ENCODE results near the gene KLF16. TPM values are rescaled to one million over a fixed set of nuclear protein-coding genes. Genes with fewer than 3 reads are reported as not detected.

KLF16 gene
- total RNA-seq, 1 experiment from 2014 or later: 64.0 TPM

GRCh38 chr19:1859331-1859781, 4.0 kb downstream of the KLF16 start (continued):
- no peak for TF ChIP-seq ZMAT4 (CRISPR knock-in tag; IDR thresholded peaks at IDR 0.05)

DNA sequence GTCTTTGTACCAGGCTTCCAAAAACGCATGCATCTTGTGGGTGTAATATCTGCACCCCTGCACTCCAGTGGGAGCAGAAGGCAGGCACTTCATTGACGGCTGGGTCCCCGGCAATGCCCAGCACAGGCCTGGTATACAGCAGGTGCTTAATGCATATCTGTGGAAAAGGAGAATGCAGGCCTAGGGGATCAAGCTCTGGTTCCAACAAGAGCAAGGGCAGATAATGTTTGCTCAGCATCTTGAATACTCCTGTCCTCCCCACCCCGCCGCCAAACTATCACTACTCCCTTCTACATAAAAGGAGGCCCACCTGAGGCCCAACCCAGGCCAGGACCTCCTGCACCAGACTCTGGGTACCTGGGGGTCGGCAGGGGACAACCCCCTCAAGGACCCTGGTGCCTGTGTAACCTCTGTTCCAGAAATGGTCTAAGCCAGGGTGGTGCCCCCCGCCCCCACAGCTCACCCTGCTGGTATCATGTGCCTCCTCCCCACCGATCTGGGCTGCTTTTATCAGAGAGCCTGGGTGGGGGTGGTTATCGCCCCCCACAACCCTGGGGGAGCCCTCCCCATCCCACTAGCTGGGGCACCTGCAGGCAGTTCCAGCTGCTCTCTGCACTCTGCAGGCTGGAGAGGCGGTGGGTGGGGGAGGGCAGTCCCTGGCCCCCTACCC, 4.8 kb downstream of the KLF16 start:
- TF ChIP-seq ZNF219 (CRISPR knock-in tag; IDR thresholded peaks at IDR 0.05; ENCODE audit: borderline replicate concordance) (no peak), HMGXB4 (CRISPR knock-in tag; IDR thresholded peaks at IDR 0.05) (0 out of 2 replicates have a peak, but pooled peaks have one; percentile 19)
- no peak overlapping the region for H3K27ac Mint-ChIP-seq
- DNase-seq (ENCODE audit: low spot score) (no peak), ATAC-seq (no peak)
- peaks cover 11% of the 10 kb centered on the region for H3K27me3 Mint-ChIP-seq (ENCODE audit: low read depth)
- peak overlapping the region; percentile 33; the same call in 1 of the 2 replicates for H3K4me3 Mint-ChIP-seq
- no peaks in the 10 kb centered on the region for H3K36me3 Mint-ChIP-seq
- POLR2A ChIA-PET: interaction anchor here (0.5 kb wide), 1 partner anchor 356 kb away, joined by 3 read pairs; no protein-coding TSS in a partner anchor
- CTCF ChIA-PET: interaction anchor here (0.8 to 8.2 kb wide), 6 partner anchors 18 to 297 kb away, joined by 3 to 70 read pairs (median 6); partner anchors contain the start of gene ABHD17A
- H3K9me3 Mint-ChIP-seq: no peaks in the 10 kb centered on the region
- peaks cover 43% of the 10 kb centered on the region for H3K4me1 Mint-ChIP-seq

DNA sequence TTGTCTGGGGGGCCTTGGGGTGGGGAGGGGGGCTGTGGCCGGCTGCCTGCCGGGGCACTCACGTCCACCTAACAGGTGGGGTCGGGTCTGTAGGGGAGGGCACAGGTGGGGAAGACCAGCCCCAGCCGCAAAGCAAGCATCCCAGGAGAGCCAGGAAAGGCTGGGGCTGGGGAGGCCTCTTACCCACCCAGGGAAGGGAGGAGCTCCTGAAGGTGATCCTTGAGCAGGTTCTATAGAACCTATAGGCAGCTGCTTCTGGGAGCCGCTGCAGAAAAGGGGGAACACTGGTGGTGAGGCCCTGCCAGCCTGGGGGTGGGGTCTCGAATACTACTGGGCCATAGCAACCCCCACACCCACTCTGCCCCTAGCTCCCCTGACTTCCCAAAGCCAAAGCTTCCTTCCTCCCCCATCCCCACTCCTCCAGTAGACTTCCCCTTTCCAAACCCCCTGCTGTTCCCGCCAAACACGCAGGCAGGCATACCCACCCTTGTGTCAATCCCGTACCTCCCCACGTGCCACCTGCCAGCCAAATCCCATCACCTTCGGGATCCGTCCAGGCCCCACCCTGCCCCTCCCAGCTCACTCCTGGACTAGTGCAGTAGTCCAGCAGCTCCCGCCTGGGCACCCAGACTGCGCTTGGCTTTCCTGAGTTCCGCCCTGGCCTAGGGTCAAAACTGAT, 5.6 kb downstream of the KLF16 start:
- peaks cover 11% of the 10 kb centered on the region for H3K27me3 Mint-ChIP-seq (ENCODE audit: low read depth)
- H3K36me3 Mint-ChIP-seq: no peaks in the 10 kb centered on the region
- no peak overlapping the region for H3K27ac Mint-ChIP-seq
- DNase-seq (ENCODE audit: low spot score): no peak
- no peaks in the 10 kb centered on the region for H3K9me3 Mint-ChIP-seq
- CTCF ChIA-PET: interaction anchor here (1.2 to 8.2 kb wide), 11 partner anchors 9 to 367 kb away, joined by 4 to 70 read pairs (median 6); partner anchors contain the start of genes ABHD17A, REEP6 and REXO1
- ATAC-seq: no peak
- H3K4me3 Mint-ChIP-seq: peak overlapping the region; percentile 53
- POLR2A ChIA-PET: interaction anchor here (0.5 kb wide), 1 partner anchor 357 kb away, joined by 3 read pairs; no protein-coding TSS in a partner anchor
- peaks cover 50% of the 10 kb centered on the region for H3K4me1 Mint-ChIP-seq
- no peak for TF ChIP-seq E2F1 (CRISPR knock-in tag; IDR thresholded peaks at IDR 0.05)
- TF ChIP-seq, protein P1, sequence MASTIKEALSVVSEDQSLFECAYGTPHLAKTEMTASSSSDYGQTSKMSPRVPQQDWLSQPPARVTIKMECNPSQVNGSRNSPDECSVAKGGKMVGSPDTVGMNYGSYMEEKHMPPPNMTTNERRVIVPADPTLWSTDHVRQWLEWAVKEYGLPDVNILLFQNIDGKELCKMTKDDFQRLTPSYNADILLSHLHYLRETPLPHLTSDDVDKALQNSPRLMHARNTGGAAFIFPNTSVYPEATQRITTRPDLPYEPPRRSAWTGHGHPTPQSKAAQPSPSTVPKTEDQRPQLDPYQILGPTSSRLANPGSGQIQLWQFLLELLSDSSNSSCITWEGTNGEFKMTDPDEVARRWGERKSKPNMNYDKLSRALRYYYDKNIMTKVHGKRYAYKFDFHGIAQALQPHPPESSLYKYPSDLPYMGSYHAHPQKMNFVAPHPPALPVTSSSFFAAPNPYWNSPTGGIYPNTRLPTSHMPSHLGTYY (CRISPR knock-in tag; IDR thresholded peaks at IDR 0.05): no peak
- TF ChIP-seq IRF2 (CRISPR knock-in tag; IDR thresholded peaks at IDR 0.05; ENCODE audit: borderline replicate concordance, low read depth): no peak
- TF ChIP-seq ELF4 (CRISPR knock-in tag; IDR thresholded peaks at IDR 0.05; ENCODE audit: low read depth): no peak
- no peak for TF ChIP-seq ZNF671 (CRISPR knock-in tag; IDR thresholded peaks at IDR 0.05)
- TF ChIP-seq ATF2 (CRISPR knock-in tag; IDR thresholded peaks at IDR 0.05; ENCODE audit: borderline replicate concordance, low read depth): no peak
- TF ChIP-seq, protein P2, sequence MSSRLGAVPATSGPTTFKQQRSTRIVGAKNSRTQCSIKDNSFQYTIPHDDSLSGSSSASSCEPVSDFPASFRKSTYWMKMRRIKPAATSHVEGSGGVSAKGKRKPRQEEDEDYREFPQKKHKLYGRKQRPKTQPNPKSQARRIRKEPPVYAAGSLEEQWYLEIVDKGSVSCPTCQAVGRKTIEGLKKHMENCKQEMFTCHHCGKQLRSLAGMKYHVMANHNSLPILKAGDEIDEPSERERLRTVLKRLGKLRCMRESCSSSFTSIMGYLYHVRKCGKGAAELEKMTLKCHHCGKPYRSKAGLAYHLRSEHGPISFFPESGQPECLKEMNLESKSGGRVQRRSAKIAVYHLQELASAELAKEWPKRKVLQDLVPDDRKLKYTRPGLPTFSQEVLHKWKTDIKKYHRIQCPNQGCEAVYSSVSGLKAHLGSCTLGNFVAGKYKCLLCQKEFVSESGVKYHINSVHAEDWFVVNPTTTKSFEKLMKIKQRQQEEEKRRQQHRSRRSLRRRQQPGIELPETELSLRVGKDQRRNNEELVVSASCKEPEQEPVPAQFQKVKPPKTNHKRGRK (CRISPR knock-in tag; IDR thresholded peaks at IDR 0.05; ENCODE audit: borderline replicate concordance): no peak
- TF ChIP-seq, protein P3, sequence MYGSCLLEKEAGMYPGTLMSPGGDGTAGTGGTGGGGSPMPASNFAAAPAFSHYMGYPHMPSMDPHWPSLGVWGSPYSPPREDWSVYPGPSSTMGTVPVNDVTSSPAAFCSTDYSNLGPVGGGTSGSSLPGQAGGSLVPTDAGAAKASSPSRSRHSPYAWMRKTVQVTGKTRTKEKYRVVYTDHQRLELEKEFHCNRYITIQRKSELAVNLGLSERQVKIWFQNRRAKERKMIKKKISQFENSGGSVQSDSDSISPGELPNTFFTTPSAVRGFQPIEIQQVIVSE (CRISPR knock-in tag; IDR thresholded peaks at IDR 0.05; ENCODE audit: borderline replicate concordance): no peak
- TF ChIP-seq OVOL2 (CRISPR knock-in tag; IDR thresholded peaks at IDR 0.05; ENCODE audit: borderline replicate concordance): no peak
- no peak for TF ChIP-seq FOXJ3 (CRISPR knock-in tag; IDR thresholded peaks at IDR 0.05; ENCODE audit: borderline replicate concordance)
- no peak for TF ChIP-seq HMGXB4 (CRISPR knock-in tag; IDR thresholded peaks at IDR 0.05)
- no peak for TF ChIP-seq GTF2I (CRISPR knock-in tag; conservative IDR thresholded peaks at IDR 0.05)
- no peak for TF ChIP-seq PREB (CRISPR knock-in tag; IDR thresholded peaks at IDR 0.05; ENCODE audit: borderline replicate concordance)
- no peak for TF ChIP-seq CBFB (CRISPR knock-in tag; IDR thresholded peaks at IDR 0.05; ENCODE audit: low read depth)
- TF ChIP-seq FOXK1 (CRISPR knock-in tag; IDR thresholded peaks at IDR 0.05): no peak

Data from WTC11 (cell line).